ENCODE measurements around the gene PRMT3.

- TF ChIP-seq FOXJ3 (CRISPR knock-in tag; IDR thresholded peaks at IDR 0.05; ENCODE audit: borderline replicate concordance) (no peak), ZNF547 (CRISPR knock-in tag; IDR thresholded peaks at IDR 0.05) (no peak), TBX2 (CRISPR knock-in tag; IDR thresholded peaks at IDR 0.05; ENCODE audit: borderline replicate concordance) (no peak), ZNF609 (CRISPR knock-in tag; IDR thresholded peaks at IDR 0.05; ENCODE audit: borderline replicate concordance) (no peak), ELF1 (CRISPR knock-in tag; IDR thresholded peaks at IDR 0.05) (no peak), ZSCAN9 (CRISPR knock-in tag; IDR thresholded peaks at IDR 0.05; ENCODE audit: borderline replicate concordance) (no peak), NONO (IDR thresholded peaks at IDR 0.05) (no peak), NONO (CRISPR knock-in tag; conservative IDR thresholded peaks at IDR 0.05) (no peak), MAX (IDR thresholded peaks at IDR 0.05) (no peak), FOXP4 (CRISPR knock-in tag; IDR thresholded peaks at IDR 0.05) (no peak), RXRA (CRISPR knock-in tag; IDR thresholded peaks at IDR 0.05) (no peak), EZH2 (conservative IDR thresholded peaks at IDR 0.05; ENCODE audit: low read depth, low read length) (no peak)
These were observed 56.1 kb downstream of the PRMT3 start for GRCh38 chr11:20443596-20443995.
